Spleen (tissue), 11 donors: ENCODE data around the gene RPL7A. TPM values are rescaled to one million over a fixed set of nuclear protein-coding genes. Genes with fewer than 3 reads are reported as not detected.

ENCODE experiments used
- DNase-seq: peaks from one replicate; pipeline ENCODE4 v3.0.0-alpha.2; 2020
- H3K27ac ChIP-seq, 8 donors: fragments of 200-600 bp; sonication (generic) in 7 of 8; 1 replicate in 4 of 8; 2 replicates in 4 of 8; pipeline versions ENCODE4 v1.5.0 to v1.8.0; 2016 to 2021; ENCODE audit warnings: inconsistent platforms in 4 of 8, mild to moderate bottlenecking in 4 of 8, moderate library complexity in 1 of 8
- H3K27me3 ChIP-seq, 7 donors: fragments of 200-600 bp; sonication (generic) in 6 of 7; replicated peaks in 1 of 7; 1 replicate in 4 of 7; 2 replicates in 3 of 7; pipeline versions ENCODE4 v1.5.0 to v1.8.0; 2016 to 2021; ENCODE audit warnings: inconsistent platforms in 3 of 7, mild to moderate bottlenecking in 1 of 7
- H3K36me3 ChIP-seq, 6 donors: fragments of 200-600 bp; sonication (generic) in 5 of 6; 1 replicate in 4 of 6; 2 replicates in 2 of 6; pipeline versions ENCODE4 v1.5.0 to v1.8.0; 2016 to 2021; ENCODE audit warnings: inconsistent platforms in 2 of 6
- H3K4me1 ChIP-seq, 6 donors: fragments of 200-600 bp; sonication (generic) in 5 of 6; 1 replicate in 3 of 6; 2 replicates in 3 of 6; pipeline versions ENCODE4 v1.5.0 to v1.8.0; 2016 to 2021; ENCODE audit warnings: inconsistent platforms in 3 of 6
- H3K4me3 ChIP-seq, 8 donors: fragments of 200-600 bp; sonication (generic) in 7 of 8; 1 replicate in 4 of 8; 2 replicates in 4 of 8; pipeline versions ENCODE4 v1.5.0 to v1.8.0; 2016 to 2021; ENCODE audit warnings: inconsistent platforms in 4 of 8, mild to moderate bottlenecking in 4 of 8, moderate library complexity in 2 of 8
- H3K9me3 ChIP-seq, 8 donors: fragments of 200-600 bp; sonication (generic) in 7 of 8; 1 replicate in 4 of 8; 2 replicates in 4 of 8; pipeline versions ENCODE4 v1.5.0 to v1.8.0; 2016 to 2021; ENCODE audit warnings: inconsistent platforms in 4 of 8
- POLR2A ChIP-seq, 3 donors: fragments of 450-650 bp; IDR thresholded peaks; one replicate each; pipeline ENCODE4 v1.5.1; 2017; ENCODE audit warnings: antibody characterized with exemption in 3 of 3, mild to moderate bottlenecking in 1 of 3
- POLR2AphosphoS5 ChIP-seq, 3 donors: sonication (generic); formaldehyde crosslinking; IDR thresholded peaks; one replicate each; pipeline ENCODE4 v1.5.1; 2017; ENCODE audit warnings: antibody characterized with exemption in 3 of 3
- WGBS, 5 donors: extraction: QIAGEN DNeasy Blood & Tissue Kit in 3 of 5; methylation state at CpG; one replicate each; pipeline versions ENCODE4 v1.1.5 to v1.1.7; 2013 to 2018; 5-methylcytosine and 5-hydroxymethylcytosine counted together
- intact Hi-C: fragments of 100-400 bp; cut with DNase I; formaldehyde crosslinking; loops from one replicate; pipeline ENCODE4 v1.15.0; 2023; ENCODE audit warnings: low total_unique reads
- polyA plus RNA-seq, 3 donors: library from polyadenylated mRNA; stranded (reverse); fragments of 200-250 nt; gene quantifications; one replicate each; pipeline ENCODE4 v1.2.1, GENCODE V29; 2013
- total RNA-seq, 7 donors: library from RNA; depleted of rRNA in 3 of 7; stranded (reverse); fragments of >200 nt in 3 of 7; fragmentation: NEBNext Ultra II Directional in 4 of 7; extraction: Animal tissue kit (Norgen Biotek cat#: 25700) in 4 of 7; gene quantifications; one replicate each; pipeline versions ENCODE4 v1.1.0 to v1.2.1, GENCODE V29; 2016 to 2021
- TF ChIP-seq, protein P1 (sequence below), 11 experiments: fragments of 200-600 bp in 7 of 11; fragments of 450-650 bp in 4 of 11; sonication (generic) in 4 of 11; IDR thresholded peaks in 8 of 11; conservative IDR thresholded peaks in 3 of 11; 1 replicate in 7 of 11; 2 replicates in 4 of 11; pipeline versions ENCODE4 v1.4.0 to v1.8.0; 2016 to 2021; ENCODE audit warnings: antibody characterized with exemption in 11 of 11, inconsistent platforms in 4 of 11, mild to moderate bottlenecking in 1 of 11
- donor health status: healthy with polysubstance abuse.
- donor health status: DM: no; HTN: no; CAD: no; lungs with moderate emphysema.
- donor health status: DM: no; HTN: no; CAD: no.
- donor health status: Bipolar disorder and iron deficiency.
- donor health status: healthy.
- donor health status: DM: no; HTN: no; CAD: no.
- donor health status: DM: yes; HTN: yes; CAD: no.

The RPL7A gene
- total and polyA plus RNA-seq, 10 donors: 1,381 to 6,342 (median 1,755) TPM

DNA sequence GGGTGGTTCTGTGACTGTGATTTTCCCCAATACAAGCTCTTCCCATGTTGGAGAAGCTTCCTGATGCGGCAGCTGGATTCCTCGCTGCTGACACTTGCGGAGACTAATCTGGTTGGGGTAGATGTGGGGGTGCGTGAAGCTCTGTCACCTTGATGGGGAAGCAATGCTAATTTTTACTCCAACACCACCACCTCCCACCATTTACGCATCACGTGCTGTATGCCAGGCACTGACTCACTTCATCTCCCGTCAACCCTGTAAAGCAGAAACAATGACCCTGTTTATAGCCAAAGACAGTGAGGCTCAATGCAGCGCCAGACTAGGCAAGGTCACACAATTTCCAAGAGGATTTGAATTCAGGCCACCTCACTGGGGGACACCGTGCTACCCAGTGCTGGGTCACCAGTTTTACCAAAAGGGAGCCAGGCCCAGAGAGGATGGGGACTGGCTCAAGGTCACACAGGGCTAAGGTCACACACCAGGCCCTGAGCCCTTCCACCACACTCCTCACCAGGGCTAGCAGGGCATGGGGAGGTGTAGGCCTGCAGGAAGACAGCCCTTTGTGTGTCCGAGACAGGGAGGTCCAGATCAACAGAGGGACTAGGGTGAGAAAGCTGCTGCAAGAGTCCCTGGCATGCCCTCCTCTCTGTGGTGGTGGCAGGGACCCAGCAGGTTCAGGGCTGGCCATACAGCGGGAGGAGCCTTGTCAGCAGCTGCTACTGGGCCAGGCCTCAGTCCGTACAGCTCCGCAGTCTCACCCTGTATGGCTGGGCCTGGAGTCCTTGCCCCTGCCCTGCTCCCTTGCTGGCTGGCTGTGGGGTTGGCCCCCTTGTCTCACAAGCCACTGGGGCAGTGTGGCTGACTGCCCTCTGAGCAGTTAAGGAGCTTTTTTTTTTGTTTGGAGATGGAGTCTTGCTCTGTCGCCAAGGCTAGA, 31.4 kb downstream of the RPL7A start:
- no peak overlapping the region for H3K4me3 ChIP-seq
- H3K9me3 ChIP-seq: no peaks in the 10 kb centered on the region
- TF ChIP-seq POLR2A (IDR thresholded peaks at IDR 0.05) (no peak), POLR2AphosphoS5 (IDR thresholded peaks at IDR 0.05) (no peak)
- TF ChIP-seq, protein P1, sequence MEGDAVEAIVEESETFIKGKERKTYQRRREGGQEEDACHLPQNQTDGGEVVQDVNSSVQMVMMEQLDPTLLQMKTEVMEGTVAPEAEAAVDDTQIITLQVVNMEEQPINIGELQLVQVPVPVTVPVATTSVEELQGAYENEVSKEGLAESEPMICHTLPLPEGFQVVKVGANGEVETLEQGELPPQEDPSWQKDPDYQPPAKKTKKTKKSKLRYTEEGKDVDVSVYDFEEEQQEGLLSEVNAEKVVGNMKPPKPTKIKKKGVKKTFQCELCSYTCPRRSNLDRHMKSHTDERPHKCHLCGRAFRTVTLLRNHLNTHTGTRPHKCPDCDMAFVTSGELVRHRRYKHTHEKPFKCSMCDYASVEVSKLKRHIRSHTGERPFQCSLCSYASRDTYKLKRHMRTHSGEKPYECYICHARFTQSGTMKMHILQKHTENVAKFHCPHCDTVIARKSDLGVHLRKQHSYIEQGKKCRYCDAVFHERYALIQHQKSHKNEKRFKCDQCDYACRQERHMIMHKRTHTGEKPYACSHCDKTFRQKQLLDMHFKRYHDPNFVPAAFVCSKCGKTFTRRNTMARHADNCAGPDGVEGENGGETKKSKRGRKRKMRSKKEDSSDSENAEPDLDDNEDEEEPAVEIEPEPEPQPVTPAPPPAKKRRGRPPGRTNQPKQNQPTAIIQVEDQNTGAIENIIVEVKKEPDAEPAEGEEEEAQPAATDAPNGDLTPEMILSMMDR (IDR thresholded peaks at IDR 0.05 in 8 of 11, conservative IDR thresholded peaks at IDR 0.05 in 3 of 11): no peak
- intact Hi-C loops: no loop called here
- no peak for DNase-seq
- WGBS, 5 donors: 87 to 90% (median 89%) methylated on average over 12 to 14 of the region's 14 CpGs
- no peaks in the 10 kb centered on the region for H3K27me3 ChIP-seq
- H3K36me3 ChIP-seq: no peaks in the 10 kb centered on the region
- no peak overlapping the region for H3K27ac ChIP-seq
- peaks cover 10 to 30% (median 16%) of the 10 kb centered on the region in 6 donors for H3K4me1 ChIP-seq

DNA sequence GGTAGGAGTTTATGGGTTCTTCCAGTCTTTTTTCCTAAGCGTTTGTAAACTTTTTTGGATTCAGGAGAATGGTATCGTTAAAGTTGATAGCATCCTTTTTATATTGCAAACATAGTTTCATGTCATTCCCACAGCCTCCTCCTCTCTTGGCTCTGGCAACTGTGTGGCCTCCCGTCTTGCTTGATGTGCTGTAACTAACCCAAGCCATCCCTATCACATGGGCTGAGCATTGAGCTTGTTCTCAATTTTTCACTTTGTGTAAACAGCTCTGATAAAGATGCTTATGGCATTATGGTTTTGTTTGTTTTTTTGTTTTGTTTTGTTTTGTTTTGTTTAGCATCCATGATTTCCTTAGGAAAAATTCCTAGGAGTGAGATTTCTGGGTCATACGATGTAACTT, 32.7 kb downstream of the RPL7A start:
- Histone ChIP-seq H3K36me3 (no peaks in the 10 kb centered on the region), H3K4me1 (peaks cover 5 to 20% (median 8%) of the 10 kb centered on the region in 6 donors), H3K27me3 (no peaks in the 10 kb centered on the region), H3K27ac (no peak overlapping the region), H3K9me3 (no peaks in the 10 kb centered on the region), H3K4me3 (no peak overlapping the region)
- intact Hi-C loops: no loop called here
- no peak for DNase-seq
- TF ChIP-seq, protein P1 (IDR thresholded peaks at IDR 0.05 in 8 of 11, conservative IDR thresholded peaks at IDR 0.05 in 3 of 11): no peak
- no peak for TF ChIP-seq POLR2A (IDR thresholded peaks at IDR 0.05)
- TF ChIP-seq POLR2AphosphoS5 (IDR thresholded peaks at IDR 0.05): no peak
- WGBS, 5 donors: 89 to 97% (median 90%) methylated on average over 4 of the region's 4 CpGs

DNA sequence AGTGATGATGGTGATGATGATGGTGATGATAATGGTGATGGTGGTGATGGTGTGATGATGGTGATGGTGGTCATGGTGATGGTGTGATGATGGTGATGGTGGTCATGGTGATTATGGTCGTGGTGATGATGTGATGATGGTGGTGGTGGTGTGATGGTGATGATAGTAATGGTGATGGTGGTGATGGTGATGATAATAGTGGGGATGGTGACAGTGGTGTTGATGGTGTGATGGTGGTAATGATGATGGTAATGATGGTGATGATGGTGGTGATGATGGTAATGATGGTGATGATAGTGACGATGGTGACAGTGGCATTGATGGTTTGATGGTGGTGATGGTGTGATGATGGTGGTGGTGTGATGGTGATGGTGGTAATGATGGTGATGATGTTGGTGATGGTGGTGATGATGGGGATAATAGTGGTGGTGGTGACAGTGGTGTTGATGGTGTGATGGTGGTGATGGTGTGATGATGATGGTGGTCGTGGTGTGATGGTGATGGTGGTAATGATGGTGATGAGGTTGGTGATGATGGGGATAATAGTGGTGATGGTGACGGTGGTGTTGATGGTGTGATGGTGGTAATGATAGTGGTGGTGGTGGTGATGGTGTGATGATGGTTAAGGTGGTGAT, 34.6 kb downstream of the RPL7A start:
- no peaks in the 10 kb centered on the region for H3K27me3 ChIP-seq
- intact Hi-C loops: no loop called here
- no peaks in the 10 kb centered on the region for H3K9me3 ChIP-seq
- DNase-seq: no peak
- H3K4me3 ChIP-seq: no peak overlapping the region
- peaks cover 0 to 8% (median 0%) of the 10 kb centered on the region in 6 donors for H3K4me1 ChIP-seq
- H3K36me3 ChIP-seq: no peaks in the 10 kb centered on the region
- WGBS, 5 donors: 80 to 91% (median 86%) methylated on average over 4 of the region's 4 CpGs
- TF ChIP-seq POLR2AphosphoS5 (IDR thresholded peaks at IDR 0.05) (no peak), POLR2A (IDR thresholded peaks at IDR 0.05) (no peak)
- TF ChIP-seq, protein P1 (IDR thresholded peaks at IDR 0.05 in 8 of 11, conservative IDR thresholded peaks at IDR 0.05 in 3 of 11): no peak
- no peak overlapping the region for H3K27ac ChIP-seq

DNA sequence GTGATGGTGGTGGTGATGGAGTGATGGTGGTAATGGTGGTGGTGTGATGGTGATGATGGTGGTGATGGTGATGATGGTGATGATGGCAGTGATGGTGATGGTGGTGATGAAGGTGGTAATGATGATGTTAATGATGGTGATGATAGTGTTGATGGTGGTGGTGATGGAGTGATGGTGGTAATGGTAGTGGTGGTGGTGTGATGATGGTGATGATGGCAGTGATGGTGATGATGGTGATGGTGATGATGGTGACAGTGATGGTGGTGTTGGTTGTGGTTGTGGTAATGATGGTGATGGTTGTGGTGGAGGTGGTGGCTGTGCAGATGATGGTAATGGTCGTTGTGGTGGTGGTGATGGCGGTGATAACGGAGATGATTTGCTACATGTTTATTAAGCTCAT, 35.4 kb downstream of the RPL7A start:
- no peak overlapping the region for H3K4me3 ChIP-seq
- no peak for DNase-seq
- H3K9me3 ChIP-seq: no peaks in the 10 kb centered on the region
- no peaks in the 10 kb centered on the region for H3K27me3 ChIP-seq
- WGBS, 5 donors: 89 to 96% (median 93%) methylated on average over 3 of the region's 3 CpGs
- intact Hi-C loops: no loop called here
- TF ChIP-seq POLR2A (IDR thresholded peaks at IDR 0.05): no peak
- TF ChIP-seq POLR2AphosphoS5 (IDR thresholded peaks at IDR 0.05): no peak
- H3K27ac ChIP-seq: no peak overlapping the region
- peaks cover 0 to 8% (median 0%) of the 10 kb centered on the region in 6 donors for H3K4me1 ChIP-seq
- H3K36me3 ChIP-seq: no peaks in the 10 kb centered on the region
